HG02588 (cell line): ENCODE results near the gene OSBPL1A.

Experiments used
- ATAC-seq: cut with Tn5 transposase; IDR thresholded peaks from one replicate; pipeline ENCODE4 v1.9.1; 2021; ENCODE audit warnings: mild to moderate bottlenecking, moderate library complexity; ENCODE audit not compliant: unreplicated experiment

Gene OSBPL1A

GRCh38 chr18:24397694-24398368 is at the start of gene OSBPL1A:
Gene OSBPL1A (minus strand): TSS chr18:24397824. CDS start chr18:24377533, 20,291 bp downstream.
- ATAC-seq: peak; percentile 72

DNA sequence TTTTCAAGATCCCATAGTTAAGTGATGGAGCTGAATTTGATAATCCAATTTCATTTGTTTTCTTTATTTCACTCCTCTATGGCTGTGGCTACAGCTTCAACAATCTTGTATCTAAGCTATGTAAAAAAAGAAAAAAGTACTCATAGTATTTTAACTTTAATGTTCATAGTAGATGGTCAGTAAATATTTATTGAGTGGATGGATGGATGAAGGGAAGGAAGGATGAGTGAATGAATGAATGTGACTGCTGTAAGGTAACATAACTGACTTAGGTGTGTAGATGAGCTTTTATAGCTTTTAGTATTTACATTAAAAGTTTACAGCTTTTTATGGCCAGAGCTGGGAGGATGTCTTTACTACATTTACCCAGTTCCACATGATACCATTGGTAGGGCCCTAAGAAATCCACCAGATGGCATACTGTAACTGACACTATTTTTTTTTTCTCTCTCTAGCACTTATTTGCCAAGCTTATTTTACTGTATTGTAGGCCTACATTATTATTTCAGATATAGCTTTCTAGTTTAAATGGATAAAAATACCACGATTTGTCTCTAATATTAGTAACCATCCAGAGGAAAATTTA is 49.4 kb upstream of the OSBPL1A start:
- ATAC-seq: no peak

DNA sequence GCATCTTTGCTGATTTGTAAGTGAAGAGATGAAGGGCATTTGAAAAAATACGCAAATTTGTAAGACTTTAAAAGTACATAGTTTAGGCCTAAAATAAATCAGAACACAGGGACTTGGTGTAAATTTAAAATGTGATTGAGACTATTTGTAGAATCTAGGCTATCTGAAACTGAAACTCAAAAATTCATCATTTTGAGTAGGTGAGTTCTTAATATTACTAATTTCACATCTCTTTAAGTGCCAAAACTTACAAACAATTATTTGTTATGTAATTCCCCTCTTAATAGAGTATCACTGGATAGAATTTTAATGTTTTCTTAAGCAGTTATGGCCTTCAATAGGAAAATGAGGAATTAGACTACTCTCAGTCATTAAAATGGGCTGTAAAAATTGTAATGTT is 48.8 kb upstream of the OSBPL1A start:
- ATAC-seq: peak; percentile 69

DNA sequence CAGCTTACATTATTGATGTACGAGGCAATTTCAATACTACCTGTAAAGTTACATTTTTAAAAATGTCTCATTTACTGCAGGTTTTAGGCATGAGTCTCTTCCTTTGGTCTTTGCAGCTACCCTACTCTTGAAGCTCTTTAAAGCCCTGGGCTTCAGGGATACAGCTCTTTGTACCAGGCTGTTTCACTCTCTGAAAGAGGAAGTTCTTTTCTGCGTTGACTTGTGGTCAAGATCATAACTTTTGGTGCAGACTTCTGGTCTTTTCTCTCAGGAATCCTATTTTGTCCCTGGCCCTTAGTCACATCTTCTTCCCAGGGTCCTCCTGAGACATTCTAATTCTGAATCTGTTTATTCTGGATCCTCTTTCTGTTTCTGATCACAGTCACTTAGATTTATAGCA is 46.2 kb upstream of the OSBPL1A start:
- peak; percentile 81 for ATAC-seq

- ATAC-seq: no peak
Observed at GRCh38 chr18:24436939-24437338, 39.3 kb upstream of the OSBPL1A start.

- no peak for ATAC-seq
Observed at GRCh38 chr18:24432618-24433017, 35.0 kb upstream of the OSBPL1A start.

GRCh38 chr18:24429188-24429587 is 31.6 kb upstream of the OSBPL1A start:
- no peak for ATAC-seq

DNA sequence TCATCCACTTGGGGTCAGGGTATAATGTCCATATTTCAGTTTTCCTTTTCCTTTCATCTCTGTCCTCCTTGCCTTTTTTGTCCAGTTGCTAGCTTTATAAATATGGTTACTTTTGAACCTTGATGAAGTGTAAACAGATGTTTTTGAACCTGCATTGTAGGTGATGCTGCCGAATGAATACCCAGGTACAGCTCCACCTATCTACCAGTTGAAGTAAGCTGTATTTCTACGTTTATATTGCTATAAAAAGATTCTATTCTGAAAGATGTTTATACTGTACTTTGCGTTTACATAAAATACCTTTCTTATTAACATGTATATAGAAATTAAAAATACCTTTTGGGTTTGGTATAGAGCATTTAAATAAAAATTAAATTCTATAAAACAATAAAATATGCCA is 31.1 kb upstream of the OSBPL1A start:
- ATAC-seq: no peak

GRCh38 chr18:24427484-24427883 is 29.9 kb upstream of the OSBPL1A start:
- no peak for ATAC-seq

GRCh38 chr18:24426398-24427294 is 29.0 kb upstream of the OSBPL1A start, which contains the start of gene IMPACT:
Gene IMPACT (plus strand): TSS chr18:24426670. CDS start chr18:24426757, 87 bp downstream.
- ATAC-seq: peak; percentile 89

DNA sequence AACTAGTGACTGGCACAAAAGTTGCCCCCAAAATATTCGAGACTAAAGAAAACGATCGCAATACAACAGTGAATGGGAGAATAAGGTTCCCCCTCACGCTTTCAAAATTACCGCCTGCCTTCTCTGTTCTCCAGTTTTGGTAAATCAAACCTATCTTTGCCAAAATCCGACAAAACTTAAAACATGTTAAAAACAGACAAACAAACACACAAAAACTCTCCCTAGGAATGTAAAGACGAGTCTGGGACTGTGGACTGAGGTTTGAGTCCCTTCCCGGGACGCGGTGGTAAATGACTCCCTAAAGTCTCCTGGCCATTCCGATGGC is 28.4 kb upstream of the OSBPL1A start:
- ATAC-seq: no peak

DNA sequence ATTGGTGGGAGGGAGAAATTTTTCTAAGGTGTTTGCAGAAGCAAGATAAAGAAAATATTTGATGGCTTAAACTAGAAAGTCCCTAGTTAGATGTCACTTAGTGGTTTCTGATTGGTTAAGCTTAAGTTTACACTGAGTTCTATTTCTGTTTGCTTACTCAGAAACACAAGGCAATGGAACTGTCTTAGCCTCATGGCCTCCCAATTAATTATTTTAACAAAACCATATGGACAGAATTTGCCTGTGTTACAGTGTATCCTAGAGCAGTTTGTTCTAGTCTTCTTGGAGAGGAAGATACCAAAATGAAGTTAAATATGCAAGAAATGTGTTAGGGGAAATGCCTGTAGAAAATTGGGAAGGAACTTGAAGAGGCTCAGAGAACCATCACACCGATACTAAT is 24.2 kb upstream of the OSBPL1A start:
- ATAC-seq: no peak

DNA sequence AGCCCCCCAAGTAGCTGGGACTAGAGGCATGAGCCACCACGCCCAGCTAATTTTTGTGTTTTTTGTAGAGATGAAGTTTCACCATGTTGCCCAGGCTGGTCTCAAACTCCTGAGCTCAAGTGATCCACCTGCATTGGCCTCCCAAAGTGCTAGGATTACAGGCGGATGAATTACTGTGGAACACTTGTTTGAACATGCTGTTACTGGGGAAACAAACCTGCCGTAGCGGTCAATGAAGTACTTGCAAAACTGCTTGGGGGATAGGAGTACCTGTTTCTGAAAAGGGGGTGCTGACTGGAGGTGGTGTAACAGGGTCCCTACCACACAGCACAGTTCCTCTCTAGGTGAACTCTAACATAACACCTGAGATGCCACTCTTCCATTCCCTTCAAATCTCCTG is 22.9 kb upstream of the OSBPL1A start:
- ATAC-seq: no peak

DNA sequence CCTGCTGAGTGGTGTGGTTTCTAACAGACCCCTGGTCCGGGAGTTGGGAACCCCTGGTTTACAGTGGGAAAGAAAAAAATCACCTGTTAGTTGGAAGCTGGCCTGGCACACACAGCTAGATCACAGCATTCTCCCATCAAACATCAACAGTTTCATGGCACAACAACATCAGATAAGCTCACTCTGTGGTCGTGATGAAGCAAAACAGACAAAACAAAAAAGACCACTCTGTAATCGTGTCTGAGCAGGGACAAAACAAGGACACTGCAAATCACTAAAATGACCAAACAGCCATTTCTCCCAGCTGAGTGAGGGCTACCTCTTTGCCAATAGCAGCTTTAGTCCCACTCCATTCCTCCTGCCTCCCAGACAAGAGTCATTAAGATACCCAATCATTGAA is 19.9 kb upstream of the OSBPL1A start:
- no peak for ATAC-seq

DNA sequence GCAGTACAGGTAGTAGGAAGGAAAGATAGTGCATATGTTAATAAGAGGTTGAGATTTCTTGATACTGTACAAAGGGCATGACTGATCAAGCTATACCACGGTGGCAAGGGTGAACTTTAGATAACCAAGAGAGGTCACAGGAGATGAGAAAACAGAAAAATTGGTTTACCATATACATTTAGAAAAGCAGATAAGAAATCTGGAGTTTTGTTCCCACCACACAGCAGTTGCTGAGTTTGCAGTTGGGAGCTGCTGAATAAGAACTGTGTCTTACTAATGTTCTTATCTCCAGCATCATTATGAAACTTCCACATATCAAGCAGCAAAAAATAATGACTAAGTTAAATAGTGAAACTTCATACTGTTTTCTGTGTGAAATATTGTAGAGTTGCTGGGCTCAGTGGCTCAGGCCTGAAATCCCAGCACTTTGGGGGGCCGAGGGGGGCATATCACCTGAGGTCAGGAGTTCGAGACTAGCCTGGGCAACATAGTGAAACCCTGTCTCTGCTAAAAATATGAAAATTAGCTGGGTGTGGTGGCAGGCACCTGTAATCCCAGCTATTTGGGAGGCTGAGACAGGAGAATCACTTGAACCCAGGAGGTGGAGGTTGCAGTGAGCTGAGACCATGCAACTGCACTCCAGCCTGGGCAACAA is 16.9 kb upstream of the OSBPL1A start:
- ATAC-seq: no peak

GRCh38 chr18:24413148-24413547 is 15.5 kb upstream of the OSBPL1A start:
- no peak for ATAC-seq

GRCh38 chr18:24408496-24408895 is 10.9 kb upstream of the OSBPL1A start:
- ATAC-seq: no peak

DNA sequence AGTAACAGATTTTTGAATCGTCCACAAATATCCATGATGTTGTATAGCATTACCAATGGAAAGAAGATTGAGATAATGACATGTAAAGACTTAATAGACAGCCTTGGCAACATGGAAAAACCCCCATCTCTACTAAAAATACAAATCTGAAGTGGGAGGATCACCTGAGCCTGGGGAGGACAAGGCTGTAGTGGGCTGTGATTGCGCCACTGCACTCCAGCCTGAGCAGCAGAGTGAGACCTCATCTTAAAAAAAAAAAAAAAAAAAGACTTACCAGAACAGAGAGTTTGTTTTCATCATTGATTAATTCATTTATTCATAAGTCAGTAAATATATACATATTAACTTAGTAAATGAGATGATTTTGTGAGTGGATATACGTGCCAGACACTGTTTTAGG is 7.0 kb upstream of the OSBPL1A start:
- ATAC-seq: no peak

DNA sequence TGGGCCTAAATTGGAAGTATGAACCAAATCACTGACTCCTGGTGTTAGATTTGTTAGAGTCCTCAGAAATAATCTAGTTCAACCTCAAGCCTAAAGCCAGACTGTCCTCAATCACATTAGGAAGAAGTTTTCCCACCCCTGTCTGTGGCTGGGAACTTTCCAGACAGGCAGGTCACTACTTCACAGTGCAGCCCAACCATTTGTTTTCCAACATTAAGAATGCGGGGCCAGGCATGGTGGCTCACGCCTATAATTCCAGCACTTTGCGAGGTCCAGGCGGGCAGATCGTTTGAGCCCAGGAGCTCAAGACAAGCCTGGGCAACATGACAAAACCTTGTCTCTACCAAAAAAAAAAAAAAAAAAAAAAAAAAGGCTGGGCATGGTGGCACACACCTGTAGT is 5.5 kb upstream of the OSBPL1A start:
- no peak for ATAC-seq

DNA sequence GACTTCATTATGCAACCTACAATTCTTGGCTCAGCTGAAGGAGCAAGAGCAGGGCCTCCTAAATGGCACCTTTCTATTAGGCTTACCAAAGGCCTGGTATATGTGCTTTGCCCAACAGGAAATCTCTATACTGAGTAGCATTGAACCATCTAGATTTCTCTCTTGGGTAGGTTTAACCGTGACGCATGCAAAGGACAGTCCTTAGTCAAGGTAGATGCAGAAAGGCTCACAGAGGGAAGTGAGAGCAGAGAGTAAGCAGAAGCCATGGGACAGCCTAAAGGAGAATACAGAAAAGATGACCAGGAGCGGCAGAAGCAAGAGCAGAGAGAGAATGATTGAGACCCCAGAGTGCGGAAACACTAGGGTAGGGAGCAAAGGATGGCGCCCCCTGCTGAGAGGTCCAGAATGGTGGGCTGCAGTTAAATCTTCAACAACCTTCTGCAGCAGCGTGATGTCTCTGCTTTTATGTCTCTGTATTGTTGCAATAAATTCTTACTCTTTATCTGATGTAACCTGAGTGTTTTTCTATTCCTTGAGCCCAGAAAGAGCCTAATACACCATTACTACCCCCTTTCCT is 4.7 kb upstream of the OSBPL1A start:
- ATAC-seq: no peak

- no peak for ATAC-seq
Observed at GRCh38 chr18:24400587-24400986, 3.0 kb upstream of the OSBPL1A start.
